ENCODE measurements around the gene CUL2. TPM values are rescaled to one million over a fixed set of nuclear protein-coding genes. Genes with fewer than 3 reads are reported as not detected.

CUL2 gene
- total and polyA plus RNA-seq, 2 donors (not counting 1 experiment from before 2014, with no cell fraction given) = 7.3 to 36.9 TPM

- H3K4me1 ChIP-seq (ENCODE audit: control insufficient read depth in 2 of 2, insufficient read depth in 2 of 2, low read length in 2 of 2) = no peaks in the 10 kb centered on the region
- peaks cover 0 to 27% (median 10%) of the 10 kb centered on the region in 3 donors for H3K9me3 ChIP-seq (ENCODE audit: control extremely low read depth in 1 of 3, control insufficient read depth in 2 of 3, insufficient read depth in 1 of 3, low read length in 2 of 3)
- H3K79me2 ChIP-seq (ENCODE audit: control insufficient read depth, insufficient read depth, low read length) = no peaks in the 10 kb centered on the region
- H3K27me3 Mint-ChIP-seq = no peaks in the 10 kb centered on the region
- no peaks in the 10 kb centered on the region for H3K36me3 ChIP-seq (replicated peaks in 1 of 2; ENCODE audit: control extremely low read depth in 1 of 2, control insufficient read depth in 1 of 2, extremely low read depth in 1 of 2, insufficient read depth in 2 of 2, low read length in 1 of 2)
- ChIA-PET POLR2A (no interaction called here), CTCF (interaction anchor here (2.6 kb wide), 1 partner anchor 9 kb away, joined by 6 read pairs; no protein-coding TSS in a partner anchor)
- H3K27ac ChIP-seq (ENCODE audit: low read length in 2 of 2) = no peak overlapping the region
- no peak for ATAC-seq (ENCODE audit: low read depth)
- no peak overlapping the region for H3K9ac ChIP-seq (ENCODE audit: low read length)
- no peak overlapping the region for H3K27ac Mint-ChIP-seq
- no peak for TF ChIP-seq EZH2 (IDR thresholded peaks at IDR 0.05; ENCODE audit: borderline replicate concordance, insufficient read depth, low read depth, low read length, poor library complexity, severe bottlenecking)
- TF ChIP-seq CTCF (IDR thresholded peaks at IDR 0.05) = no peak
- intact Hi-C loops (cut with micrococcal nuclease) = no loop called here
- DNase-seq = no peak
- no peak overlapping the region for H3K4me3 Mint-ChIP-seq
- no peaks in the 10 kb centered on the region for H3K27me3 ChIP-seq (replicated peaks in 1 of 4; ENCODE audit: control extremely low read depth in 1 of 4, control insufficient read depth in 3 of 4, insufficient read depth in 4 of 4, low read length in 3 of 4)
- no peak overlapping the region for H3K4me2 ChIP-seq (replicated peaks; ENCODE audit: low read depth, low read length, poor library complexity, severe bottlenecking)
- peaks cover 2% of the 10 kb centered on the region for H3K9me3 Mint-ChIP-seq (ENCODE audit: insufficient read depth)
- H3K4me3 ChIP-seq (ENCODE audit: control extremely low read depth in 1 of 5, extremely low read depth in 1 of 5, insufficient read depth in 1 of 5, low read depth in 2 of 5, low read length in 4 of 5) = no peak overlapping the region
- no peak overlapping the region for H2AFZ ChIP-seq (ENCODE audit: insufficient read depth, low read depth, low read length, poor library complexity, severe bottlenecking)
- H3K4me1 Mint-ChIP-seq = no peaks in the 10 kb centered on the region
- 100% methylated on average over 2 of the region's 2 CpGs for WGBS (ENCODE audit: insufficient coverage)
- no peaks in the 10 kb centered on the region for H4K20me1 ChIP-seq (ENCODE audit: control insufficient read depth, insufficient read depth, low read length, poor library complexity, severe bottlenecking)
Measured at GRCh38 chr10:34985146-34985545, 105.0 kb downstream of the CUL2 start.

GRCh38 chr10:34981844-34982243 lies 108.3 kb downstream of the CUL2 start:
- Histone ChIP-seq H3K9me3 (ENCODE audit: control extremely low read depth in 1 of 3, control insufficient read depth in 2 of 3, insufficient read depth in 1 of 3, low read length in 2 of 3) (peaks cover 0 to 25% (median 10%) of the 10 kb centered on the region in 3 donors), H2AFZ (ENCODE audit: insufficient read depth, low read depth, low read length, poor library complexity, severe bottlenecking) (no peak overlapping the region), H3K27me3 (replicated peaks in 1 of 4; ENCODE audit: control extremely low read depth in 1 of 4, control insufficient read depth in 3 of 4, insufficient read depth in 4 of 4, low read length in 3 of 4) (peaks cover 0 to 3% (median 0%) of the 10 kb centered on the region in 4 experiments), H3K4me2 (replicated peaks; ENCODE audit: low read depth, low read length, poor library complexity, severe bottlenecking) (no peak overlapping the region), H3K4me1 (ENCODE audit: control insufficient read depth in 2 of 2, insufficient read depth in 2 of 2, low read length in 2 of 2) (no peaks in the 10 kb centered on the region), H4K20me1 (ENCODE audit: control insufficient read depth, insufficient read depth, low read length, poor library complexity, severe bottlenecking) (no peaks in the 10 kb centered on the region), H3K36me3 (replicated peaks in 1 of 2; ENCODE audit: control extremely low read depth in 1 of 2, control insufficient read depth in 1 of 2, extremely low read depth in 1 of 2, insufficient read depth in 2 of 2, low read length in 1 of 2) (no peaks in the 10 kb centered on the region), H3K79me2 (ENCODE audit: control insufficient read depth, insufficient read depth, low read length) (no peaks in the 10 kb centered on the region), H3K9ac (ENCODE audit: low read length) (no peak overlapping the region), H3K4me3 (ENCODE audit: control extremely low read depth in 1 of 5, extremely low read depth in 1 of 5, insufficient read depth in 1 of 5, low read depth in 2 of 5, low read length in 4 of 5) (no peak overlapping the region), H3K27ac (ENCODE audit: low read length in 2 of 2) (no peak overlapping the region)
- POLR2A ChIA-PET = no interaction called here
- Mint-ChIP-seq H3K4me3 (no peak overlapping the region), H3K27me3 (peaks cover 3% of the 10 kb centered on the region), H3K4me1 (no peaks in the 10 kb centered on the region), H3K9me3 (ENCODE audit: insufficient read depth) (peaks cover 2% of the 10 kb centered on the region), H3K27ac (no peak overlapping the region)
- intact Hi-C loops (cut with micrococcal nuclease) = no loop called here
- DNase-seq (no peak), ATAC-seq (ENCODE audit: low read depth) (no peak)
- no CpG with 5 or more reads among the region's 2 CpGs for WGBS (ENCODE audit: insufficient coverage)
- CTCF ChIA-PET = no interaction called here
- TF ChIP-seq CTCF (IDR thresholded peaks at IDR 0.05) (no peak), EZH2 (IDR thresholded peaks at IDR 0.05; ENCODE audit: borderline replicate concordance, insufficient read depth, low read depth, low read length, poor library complexity, severe bottlenecking) (no peak)

Data from B cell (primary cell).